GM19452 (cell line): ENCODE measurements around the gene XXYLT1.

ENCODE experiments used
- ATAC-seq: cut with Tn5 transposase; IDR thresholded peaks from one replicate; pipeline ENCODE4 v1.9.1; 2021; ENCODE audit not compliant: unreplicated experiment

Gene XXYLT1

GRCh38 chr3:195135917-195136316, 135.0 kb downstream of the XXYLT1 start:
- no peak for ATAC-seq

- no peak for ATAC-seq
Observed at GRCh38 chr3:195134431-195134830, 136.5 kb downstream of the XXYLT1 start.

- no peak for ATAC-seq
Observed at GRCh38 chr3:195133462-195133861, 137.5 kb downstream of the XXYLT1 start.

GRCh38 chr3:195133013-195133412, 137.9 kb downstream of the XXYLT1 start:
- no peak for ATAC-seq

GRCh38 chr3:195131176-195131575, 139.8 kb downstream of the XXYLT1 start:
- no peak for ATAC-seq

- ATAC-seq, result peak; percentile 91
Observed at GRCh38 chr3:195129644-195130492, 141.1 kb downstream of the XXYLT1 start.

GRCh38 chr3:195129072-195129643, 141.8 kb downstream of the XXYLT1 start:
- no peak for ATAC-seq

GRCh38 chr3:195128255-195129071, 142.5 kb downstream of the XXYLT1 start:
- ATAC-seq, result no peak

GRCh38 chr3:195126056-195126605, 144.8 kb downstream of the XXYLT1 start:
- ATAC-seq, result no peak

GRCh38 chr3:195125646-195126045, 145.3 kb downstream of the XXYLT1 start:
- ATAC-seq, result no peak

GRCh38 chr3:195124378-195124992, 146.5 kb downstream of the XXYLT1 start:
- ATAC-seq, result no peak

- ATAC-seq, result no peak
Observed at GRCh38 chr3:195123281-195123691, 147.7 kb downstream of the XXYLT1 start.

- no peak for ATAC-seq
Observed at GRCh38 chr3:195122261-195122660, 148.7 kb downstream of the XXYLT1 start.

GRCh38 chr3:195120267-195120601, 150.7 kb downstream of the XXYLT1 start:
- no peak for ATAC-seq

- ATAC-seq, result no peak
Observed at GRCh38 chr3:195119461-195120266, 151.3 kb downstream of the XXYLT1 start.

GRCh38 chr3:195118671-195119070, 152.3 kb downstream of the XXYLT1 start:
- ATAC-seq, result no peak

GRCh38 chr3:195117978-195118581, 152.9 kb downstream of the XXYLT1 start:
- no peak for ATAC-seq

GRCh38 chr3:195116407-195117185, 154.4 kb downstream of the XXYLT1 start:
- ATAC-seq, result no peak
